Bone marrow (tissue), 2 donors: ENCODE results near the gene CHMP4A.

Experiments used
- DNase-seq, 2 donors: peaks; one replicate each; lab custom pipeline; 2025; lab: John Stamatoyannopoulos, UW

The CHMP4A gene, protein sequence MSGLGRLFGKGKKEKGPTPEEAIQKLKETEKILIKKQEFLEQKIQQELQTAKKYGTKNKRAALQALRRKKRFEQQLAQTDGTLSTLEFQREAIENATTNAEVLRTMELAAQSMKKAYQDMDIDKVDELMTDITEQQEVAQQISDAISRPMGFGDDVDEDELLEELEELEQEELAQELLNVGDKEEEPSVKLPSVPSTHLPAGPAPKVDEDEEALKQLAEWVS

DNA sequence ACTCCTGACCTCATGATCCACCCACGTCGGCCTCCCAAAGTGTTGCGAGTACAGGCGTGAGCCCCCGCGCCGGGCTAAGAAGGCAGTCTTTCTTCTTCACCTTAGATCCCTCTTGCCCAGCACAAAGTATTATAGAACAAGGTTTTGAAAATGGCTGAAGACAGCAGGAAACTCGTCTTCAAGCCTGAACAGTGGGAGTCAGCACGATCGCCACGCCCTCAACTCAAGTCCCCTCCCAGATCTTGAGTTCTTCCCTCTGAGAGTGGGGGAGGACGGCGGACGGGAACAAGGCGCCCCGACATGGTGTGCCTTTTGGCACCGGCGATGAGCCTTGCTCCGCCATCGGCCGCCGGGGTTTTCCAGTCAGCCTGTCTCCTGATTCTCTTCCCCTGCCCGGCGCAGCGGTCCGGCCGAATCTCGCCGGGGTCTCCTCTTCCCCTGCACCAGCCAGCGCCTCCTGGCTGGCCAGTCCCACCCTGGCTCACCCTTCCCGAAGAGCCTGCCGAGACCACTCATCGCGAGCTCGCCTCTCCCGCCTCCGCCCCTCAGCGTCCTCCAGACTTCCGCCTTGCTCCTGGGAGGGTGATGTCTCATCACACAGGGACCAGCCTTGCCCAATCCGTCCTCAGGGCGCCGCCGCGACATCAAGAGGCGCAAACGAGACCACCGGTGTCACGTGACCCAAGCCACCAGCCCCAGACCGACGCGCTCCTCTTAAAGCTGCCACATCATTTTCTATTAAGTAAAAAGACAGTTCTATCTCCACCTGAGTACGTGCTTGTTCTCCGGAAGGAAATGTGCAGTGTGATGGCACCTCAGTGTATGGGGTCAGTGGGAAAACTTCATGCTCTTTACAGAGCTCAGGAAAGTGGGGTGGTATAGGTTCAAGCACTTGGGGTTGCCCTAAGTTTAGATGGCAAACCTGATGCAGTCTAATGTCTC, at the start of gene CHMP4A:
Gene CHMP4A, minus strand, starts transcription at position 565 of the 942 bp plus-strand sequence. Its CDS starts 49 bp downstream, at position 516.
- DNase-seq = peak; percentile 97 to 99

DNA sequence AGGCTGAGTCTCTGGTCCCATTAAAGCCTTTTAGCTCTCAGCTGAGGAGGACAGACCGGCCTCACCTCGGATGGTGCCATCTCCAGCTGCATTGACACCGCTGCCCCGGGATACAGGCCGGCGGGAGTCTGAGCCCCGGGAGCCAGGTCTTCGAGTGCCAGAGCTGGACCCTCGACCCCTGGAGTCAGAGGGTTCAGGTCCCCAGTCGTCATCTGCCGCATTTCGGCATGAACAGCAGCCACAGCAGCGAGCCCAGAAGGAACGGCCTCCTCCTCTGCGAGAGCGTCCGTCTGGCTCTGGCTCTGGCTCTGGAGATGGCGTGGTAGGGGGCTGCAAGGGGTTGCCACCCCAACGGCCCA, 48.7 kb upstream of the CHMP4A start:
- DNase-seq = no peak

DNA sequence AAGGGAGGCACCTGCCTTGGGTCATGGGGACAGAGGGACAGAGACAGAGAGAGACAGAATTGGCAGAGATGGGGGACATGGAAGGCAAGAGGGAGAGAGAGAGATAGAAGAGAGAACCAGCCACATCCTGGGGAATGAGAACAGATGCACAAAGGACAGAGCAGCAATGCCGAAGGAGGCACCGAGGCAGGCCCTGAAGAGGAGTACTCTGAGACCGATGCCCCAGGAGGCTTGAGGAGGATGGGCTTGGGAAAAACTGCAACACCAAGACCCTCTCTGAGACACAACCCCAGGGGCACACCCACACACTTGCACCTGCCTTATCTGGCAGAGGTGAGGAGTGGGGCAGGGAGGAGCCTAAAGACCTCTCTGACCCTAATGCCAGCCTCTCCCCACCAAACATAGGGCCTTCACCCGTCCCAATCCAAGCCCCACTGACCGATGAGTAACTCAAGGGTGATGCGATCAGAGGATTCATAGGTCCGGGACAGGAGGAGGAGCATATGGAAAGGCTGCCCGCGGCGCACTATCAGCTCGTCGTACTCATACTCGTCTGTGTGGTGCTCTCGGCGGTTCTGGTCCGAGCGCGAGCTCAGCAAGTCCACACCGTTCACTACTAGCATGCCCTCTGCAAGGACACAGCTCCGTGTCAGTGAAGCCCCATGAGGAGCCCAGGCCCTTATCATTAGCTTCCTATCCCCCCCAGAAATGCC, 48.1 kb upstream of the CHMP4A start:
- no peak for DNase-seq

DNA sequence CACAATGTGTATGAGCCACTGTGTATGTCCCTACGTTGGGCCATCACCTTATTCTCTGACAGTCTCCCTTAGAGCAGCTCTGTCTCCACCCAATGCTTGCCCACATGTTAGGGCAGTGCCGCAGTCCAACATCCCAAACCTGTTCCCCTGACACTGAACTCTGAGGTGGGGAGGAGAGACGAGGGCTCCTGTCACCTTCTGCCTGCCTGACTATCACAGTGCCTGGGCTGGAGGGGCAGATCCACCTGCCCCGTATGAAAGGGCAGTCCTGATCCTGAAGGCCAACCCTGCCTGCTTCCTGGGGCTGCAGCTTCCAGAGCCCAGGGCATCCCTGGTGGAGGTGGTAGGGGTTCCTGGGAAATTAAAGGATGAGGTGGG, 47.5 kb upstream of the CHMP4A start:
- no peak for DNase-seq

DNA sequence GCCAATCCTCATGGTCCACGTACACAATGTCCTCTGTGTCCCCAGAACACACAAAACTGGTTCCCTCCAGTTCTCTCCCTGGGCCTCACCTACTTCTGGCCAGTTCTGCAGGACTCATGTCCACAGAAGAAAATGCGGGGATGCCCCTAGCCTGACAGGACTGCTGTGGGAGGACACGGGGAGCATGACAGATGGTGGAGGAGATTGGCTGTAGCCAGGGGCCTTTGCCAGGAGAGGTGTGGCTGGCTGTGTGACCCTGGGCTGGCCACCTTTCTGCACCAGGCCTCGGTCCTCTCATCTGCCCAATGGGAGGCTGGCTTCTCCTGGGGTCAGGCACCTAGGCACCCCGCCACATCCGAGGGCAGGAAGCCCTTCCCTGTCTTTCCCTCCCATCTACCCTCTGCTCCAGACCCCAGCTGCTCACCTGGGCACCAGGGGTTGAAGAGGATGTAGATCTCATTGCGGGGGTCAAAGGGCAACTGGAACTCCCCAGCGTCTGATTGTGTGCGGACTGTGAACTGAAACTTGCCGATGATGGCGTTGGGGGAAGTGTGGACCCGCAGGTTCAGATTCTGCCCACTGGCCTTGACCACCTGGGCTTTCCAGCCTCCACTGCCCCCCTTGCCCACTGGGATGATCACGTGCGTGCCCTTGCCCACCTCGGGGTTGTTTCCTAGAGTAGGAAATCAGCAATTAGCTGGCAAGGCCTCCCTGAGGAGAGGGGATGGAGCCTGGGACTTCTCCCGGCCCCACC, 46.9 kb upstream of the CHMP4A start:
- DNase-seq = no peak

DNA sequence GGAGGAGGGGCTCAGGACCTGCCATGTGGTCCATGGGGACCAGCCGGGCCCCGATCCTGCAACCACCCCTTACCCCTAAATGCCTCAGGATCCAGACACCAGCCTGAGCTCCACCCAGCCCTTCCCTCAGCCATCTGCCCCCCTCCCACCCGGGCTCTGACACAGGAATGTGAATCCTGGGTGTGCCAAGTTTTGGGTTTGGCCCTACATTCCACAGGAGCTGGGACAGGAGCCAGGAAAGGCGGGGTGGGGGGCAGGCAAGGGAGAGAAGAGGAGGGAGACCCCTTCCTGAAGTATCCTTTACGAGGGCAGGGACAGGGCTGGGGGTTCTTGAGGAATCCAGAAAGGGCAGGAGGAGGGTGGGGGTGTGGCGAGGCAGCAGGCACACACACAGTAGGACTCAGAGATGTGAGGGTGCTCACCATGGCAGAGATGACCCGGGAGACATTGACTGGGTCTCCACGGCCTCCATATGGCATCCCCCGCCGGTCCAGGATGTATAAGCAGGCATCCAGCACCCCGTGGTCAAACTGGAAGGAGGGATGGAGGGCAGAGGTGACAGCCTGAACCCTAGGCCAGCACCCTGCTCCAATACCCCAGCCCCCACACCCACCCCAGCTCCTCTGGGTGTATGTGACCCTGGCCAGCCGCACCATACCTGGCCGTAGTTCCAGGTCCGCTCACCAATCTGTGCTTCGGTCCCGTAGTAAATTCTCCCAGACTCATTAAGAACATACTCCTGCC, 46.2 kb upstream of the CHMP4A start:
- DNase-seq = no peak

DNA sequence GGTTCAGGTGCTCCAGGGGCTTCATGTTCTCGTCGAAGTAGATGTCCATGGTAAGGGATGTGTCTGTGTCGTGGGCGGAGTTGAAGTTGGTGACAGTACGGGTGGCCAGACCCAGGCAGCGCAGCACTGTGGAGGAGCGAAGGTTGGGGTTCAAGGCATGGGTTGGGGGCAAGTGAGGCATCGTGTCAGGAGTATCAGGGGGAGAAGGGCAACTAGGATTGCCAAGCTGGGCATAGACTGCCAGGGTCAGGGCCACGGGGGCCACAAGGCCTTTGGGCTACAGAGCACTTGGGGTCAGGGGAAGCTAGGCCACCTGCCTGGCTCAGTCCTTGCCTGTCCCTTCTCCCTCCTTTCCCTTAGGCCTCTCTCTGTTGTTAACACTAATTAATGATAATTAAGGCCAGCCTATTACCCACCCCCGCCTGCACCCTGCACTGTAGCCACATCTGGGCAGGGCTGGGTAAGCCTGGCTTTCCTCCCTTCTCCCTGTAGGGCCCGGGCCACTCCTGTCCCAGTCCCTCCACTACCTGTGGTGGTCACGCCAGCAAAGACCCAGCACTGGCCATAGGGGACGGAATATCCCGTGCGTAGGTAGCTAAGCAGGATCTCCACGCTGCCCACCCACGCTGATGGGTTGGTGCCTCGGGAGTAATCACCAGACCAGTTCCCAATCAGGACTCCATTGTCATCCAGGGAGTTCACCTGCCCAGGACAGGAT, 45.4 kb upstream of the CHMP4A start:
- DNase-seq = no peak

DNA sequence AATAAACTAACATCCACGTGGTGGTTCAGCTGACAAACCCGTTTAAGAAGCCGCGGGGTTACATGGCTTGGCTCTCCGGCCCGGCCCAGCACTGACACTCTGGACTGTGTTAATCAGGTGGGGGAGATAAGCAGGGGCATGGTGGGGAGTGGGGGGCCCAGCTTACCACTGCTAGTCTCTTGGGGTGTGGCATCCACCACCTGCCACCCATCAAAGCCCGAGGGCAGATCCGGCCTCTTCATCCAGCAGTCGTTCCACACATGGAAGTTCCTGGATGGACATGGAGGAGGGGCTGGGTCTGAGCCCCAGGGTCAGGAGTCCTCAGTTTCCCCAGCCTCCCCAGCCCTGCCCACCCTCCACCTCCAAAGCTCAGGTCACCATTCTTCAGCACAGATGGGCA, 44.8 kb upstream of the CHMP4A start:
- DNase-seq = no peak

DNA sequence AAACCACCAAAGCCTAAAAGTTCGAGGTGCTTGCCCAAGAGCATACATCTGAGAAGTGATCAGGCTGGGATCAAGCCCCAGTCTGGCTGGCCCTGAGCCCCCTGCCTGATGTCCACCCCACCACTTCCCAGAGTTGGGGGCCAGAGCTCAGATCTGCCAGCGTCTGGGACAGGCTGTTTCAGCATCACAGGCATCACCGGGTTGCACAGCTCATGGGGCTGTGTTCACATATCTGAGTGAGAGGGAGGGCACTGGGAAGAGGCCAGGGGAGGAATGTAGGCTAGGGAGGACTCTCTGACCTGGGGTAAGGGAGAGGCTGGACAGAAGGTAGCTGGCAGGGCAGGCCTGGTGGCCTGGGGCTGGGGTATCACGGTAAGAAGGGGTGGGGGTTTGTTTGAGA, 43.7 kb upstream of the CHMP4A start:
- DNase-seq = no peak

DNA sequence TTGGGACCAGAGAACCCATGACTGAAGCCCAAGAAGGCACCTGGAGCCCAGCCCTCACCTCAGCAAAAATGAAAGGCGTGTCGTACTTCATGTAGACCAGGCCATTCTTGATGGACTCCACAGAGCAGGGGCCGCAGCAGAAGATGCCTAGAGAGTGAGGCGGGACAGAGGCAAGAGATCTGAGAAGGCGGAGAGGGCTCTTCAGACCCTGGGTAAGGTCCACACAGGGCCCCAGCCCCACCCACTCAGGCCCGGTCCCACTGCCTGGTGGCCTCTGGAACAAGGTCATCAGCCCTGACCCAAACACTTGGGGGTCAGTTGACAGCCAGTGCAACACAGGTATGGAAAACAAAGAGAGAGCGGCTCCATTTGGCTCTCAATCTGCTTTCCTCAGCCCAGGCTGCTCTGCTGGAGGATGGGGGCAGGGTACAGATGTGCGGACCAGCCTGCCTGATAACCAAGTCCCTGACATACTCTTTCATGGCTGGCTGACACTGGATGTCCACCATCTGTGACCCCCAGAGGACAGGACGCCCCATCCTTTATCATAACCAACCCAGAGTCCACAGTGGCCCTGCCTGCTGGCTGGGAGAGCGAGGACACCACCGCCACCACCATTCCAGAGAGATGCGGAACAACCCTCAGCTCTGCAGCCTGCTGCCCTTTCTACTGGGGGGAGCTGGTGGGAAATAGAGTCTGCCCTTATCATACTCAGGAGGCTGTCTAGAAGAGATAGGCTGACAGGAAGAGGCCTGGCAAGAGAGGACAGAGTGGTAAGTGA, 42.8 kb upstream of the CHMP4A start:
- no peak for DNase-seq

DNA sequence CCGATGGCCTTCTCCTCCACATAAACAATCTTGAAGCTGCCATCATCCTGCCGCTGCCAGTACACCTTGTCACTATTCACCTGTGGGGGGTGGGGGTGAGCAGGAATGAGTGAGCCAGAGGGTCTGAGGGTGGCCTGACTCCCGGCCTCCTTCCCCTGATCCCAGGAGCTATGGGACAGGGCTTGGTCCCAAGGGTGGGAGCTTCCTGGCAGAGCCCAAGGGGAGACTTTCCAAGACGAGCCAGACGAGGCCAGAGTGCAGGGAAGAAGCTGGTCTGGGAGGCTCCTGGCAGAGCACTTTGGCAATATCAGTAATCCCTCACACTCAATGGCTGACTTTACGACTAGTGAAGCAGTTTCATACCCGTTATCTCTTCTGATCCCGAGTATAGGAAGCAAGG, 42.1 kb upstream of the CHMP4A start:
- no peak for DNase-seq

DNA sequence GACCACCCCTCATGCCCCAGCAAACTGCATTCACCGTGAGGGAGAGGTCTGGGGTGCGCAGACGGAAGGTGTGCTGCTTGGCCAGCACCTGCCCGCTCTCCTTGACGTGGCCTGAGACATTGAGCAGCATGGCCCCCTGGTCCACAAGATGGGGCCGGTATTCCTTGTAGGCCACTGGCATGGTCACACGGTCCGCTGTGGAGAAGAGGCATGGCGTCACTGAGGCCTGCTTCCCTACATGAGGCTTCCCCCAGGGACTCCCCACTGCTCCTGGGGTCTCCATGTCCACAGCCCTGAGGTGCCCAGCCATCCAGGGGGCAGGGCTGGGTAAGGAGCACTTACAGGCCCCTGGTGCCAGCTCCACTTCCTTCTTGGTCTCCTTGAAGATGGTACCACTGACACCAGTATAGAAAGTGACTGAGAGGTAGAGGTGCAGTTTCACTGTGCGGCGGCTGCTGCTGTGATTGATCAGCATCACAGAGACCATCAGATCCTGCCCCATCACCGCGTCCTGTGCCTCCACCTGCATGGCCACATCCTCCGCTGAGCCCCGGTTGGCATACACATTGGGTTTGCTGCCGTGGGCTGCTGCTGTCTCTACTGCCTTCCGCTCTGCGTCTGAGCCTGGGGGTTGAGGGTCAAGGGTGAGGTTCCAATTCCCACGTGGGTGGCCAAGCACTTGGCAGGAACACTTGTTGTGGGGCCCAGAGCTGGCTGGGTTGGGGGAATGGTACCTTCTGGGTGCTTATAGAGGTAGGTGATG, 41.5 kb upstream of the CHMP4A start:
- no peak for DNase-seq

DNA sequence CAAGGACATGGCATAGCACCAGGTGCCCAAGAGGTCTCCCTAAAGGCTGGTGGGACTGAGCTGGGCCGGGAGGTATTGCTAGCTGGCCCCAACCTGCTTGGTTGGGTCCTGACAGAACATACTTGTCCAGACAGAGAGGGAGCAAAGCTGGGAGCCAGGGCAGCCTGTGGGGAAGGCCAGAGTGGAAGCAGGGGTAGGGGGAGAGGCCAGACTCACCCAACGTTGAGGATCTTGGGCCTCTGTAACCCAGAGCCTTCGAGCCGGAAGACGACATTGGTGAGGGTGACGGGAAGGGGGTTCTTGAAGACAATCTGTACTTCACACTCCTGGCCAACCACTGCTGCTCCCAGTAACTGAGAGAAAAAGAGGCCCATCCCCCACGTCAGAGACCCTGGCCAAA, 40.6 kb upstream of the CHMP4A start:
- DNase-seq = no peak

DNA sequence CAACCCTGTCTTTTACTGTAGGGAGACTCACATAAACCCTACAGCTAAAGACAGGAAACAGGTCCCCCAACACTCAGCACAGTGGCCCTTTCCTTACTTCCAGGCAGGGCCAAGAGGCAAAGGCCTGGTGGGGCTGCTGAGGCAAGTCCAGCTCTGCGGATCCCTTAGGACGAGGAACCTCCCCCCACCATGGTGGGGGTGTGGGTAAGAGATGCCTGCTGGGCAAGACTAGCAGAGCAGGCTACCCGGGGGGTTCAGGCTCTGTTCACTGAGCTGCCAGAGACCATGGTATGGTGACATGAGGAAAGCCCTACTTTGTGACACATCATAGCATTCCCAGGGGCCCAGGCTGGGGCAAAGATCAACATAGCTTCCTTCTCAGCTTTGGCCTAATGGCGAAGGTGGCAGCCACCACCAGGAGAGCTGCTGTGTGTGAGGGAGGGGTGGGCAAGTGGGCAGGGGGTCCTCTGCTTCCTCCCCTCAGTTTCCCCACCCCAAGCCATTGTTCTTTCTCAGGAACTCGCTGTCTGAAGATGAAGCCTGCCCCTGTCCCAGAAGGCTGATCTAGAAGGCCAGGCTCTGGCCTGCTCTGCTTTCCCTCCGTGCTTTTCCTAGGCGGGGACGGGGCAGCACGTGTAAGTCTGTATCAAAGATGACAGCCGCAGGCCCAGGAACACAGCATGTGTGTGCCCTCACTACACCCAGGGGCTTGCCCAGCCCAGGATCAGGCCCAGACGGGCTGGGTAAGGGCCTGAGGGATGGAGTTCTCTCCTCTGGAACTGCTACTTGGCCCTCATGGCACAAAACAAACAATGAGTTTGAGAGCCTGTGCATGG, 39.2 kb upstream of the CHMP4A start:
- no peak for DNase-seq

DNA sequence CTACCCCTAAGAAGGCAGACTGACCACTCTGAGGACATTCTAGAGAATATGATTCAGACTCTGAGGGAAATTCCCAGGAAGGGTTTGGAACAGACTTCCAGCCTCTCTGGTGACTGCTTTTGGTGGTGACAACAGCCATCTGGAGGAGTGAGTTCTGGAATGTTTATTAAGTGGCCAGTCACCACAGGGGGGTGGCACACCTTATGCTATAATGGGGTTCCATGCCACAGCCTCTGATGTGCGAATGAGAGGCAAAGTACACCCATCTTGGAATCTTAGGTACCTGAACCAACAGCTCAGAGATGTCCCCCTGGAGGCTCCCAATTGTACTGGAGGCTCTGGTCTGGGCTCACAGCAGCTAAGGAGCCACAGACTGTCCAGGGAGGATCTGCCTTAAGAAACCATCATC, 38.6 kb upstream of the CHMP4A start:
- DNase-seq = no peak

DNA sequence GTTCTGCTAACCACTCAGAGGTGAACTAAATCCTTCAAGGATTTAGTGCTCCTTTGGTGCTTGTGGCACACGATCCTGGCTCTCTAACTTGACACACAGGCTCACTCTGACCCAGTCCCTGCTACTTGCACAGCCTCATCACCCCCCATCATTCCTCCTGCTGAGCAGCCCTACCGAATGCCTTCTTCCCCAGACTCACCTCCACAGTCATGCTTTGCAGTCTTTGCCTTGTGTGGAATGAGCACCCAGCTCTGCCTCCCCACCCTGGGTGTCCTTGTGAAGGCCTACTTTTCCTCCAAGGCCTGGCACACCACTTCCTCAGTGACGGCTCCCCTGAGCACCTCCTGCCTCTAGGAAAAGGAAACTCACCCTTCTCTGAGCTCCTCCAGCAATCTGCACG, 37.1 kb upstream of the CHMP4A start:
- no peak for DNase-seq

DNA sequence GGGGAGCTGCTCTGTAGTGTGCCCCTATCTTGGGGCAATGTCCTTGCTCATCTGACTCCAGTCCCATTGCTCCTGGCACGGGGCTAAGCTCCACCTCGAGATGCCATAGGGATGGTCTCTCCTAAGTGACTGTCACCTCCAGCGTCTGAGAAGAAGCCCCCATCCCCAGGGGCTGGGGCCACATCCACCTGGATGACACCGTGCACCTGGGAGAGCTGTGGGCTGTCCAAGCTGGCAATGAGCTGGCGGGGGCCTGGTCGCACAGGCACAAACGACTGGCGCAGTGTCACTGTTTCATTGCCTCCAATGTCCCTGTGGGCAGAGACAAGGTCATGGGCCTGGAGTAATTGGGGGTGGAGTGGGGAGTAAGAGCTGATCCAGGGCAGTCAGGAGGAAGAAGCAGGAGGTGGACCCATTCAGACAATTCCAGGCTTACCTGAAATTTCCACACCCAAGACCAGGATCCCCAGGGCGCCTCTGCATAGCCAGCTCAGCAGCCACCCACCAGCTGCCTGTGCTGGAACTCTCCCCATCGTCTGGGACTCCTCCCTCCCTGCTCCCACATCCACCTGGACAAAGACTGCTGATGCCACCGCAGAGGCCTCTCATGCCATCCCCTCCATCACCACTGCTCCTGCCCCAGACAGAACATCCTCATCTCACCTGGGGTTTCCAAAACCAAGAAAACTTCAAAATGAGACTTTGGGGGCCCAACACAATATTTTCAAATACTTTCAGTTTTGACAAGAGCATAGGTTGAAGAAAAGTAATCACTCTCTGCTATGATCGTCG, 36.1 kb upstream of the CHMP4A start:
- DNase-seq = no peak

DNA sequence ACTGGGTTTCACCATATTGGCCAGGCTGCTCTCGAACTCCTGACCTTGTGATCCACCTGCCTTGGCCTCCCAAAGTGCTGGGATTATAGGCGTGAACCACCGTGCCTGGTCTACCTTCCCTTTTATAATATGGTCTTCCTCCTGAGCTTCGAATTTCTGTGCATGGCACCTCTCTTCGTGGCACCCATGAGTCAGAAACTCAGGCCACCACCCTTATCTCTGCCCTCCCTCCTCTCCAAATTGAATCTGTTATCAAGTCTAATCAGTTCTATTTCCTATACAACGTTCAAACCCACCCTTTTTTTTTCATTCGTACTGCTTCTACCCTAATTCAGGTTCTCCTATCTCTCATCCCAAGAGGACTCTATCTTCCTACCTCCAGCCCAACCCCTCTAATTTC, 34.1 kb upstream of the CHMP4A start:
- DNase-seq = no peak
